Lower leg skin (tissue), 3 donors: ENCODE data around the gene SPEG.

Experiments used
- CTCF ChIP-seq, 3 donors: fragments of 450-650 bp; IDR thresholded peaks; one replicate each; pipeline ENCODE4 v1.5.1; 2016; ENCODE audit warnings: antibody characterized with exemption in 3 of 3, mild to moderate bottlenecking in 3 of 3, moderate library complexity in 2 of 3
- POLR2A ChIP-seq, 2 donors: fragments of 450-650 bp; IDR thresholded peaks; one replicate each; pipeline ENCODE4 v1.6.1; 2016 to 2017; ENCODE audit warnings: antibody characterized with exemption in 2 of 2, mild to moderate bottlenecking in 1 of 2, moderate library complexity in 1 of 2

GRCh38 chr2:219386532-219387280 lies 47.9 kb upstream of the SPEG start:
- no peak for TF ChIP-seq CTCF (IDR thresholded peaks at IDR 0.05)
- TF ChIP-seq POLR2A (IDR thresholded peaks at IDR 0.05), result no peak
